ENCODE data around the gene CSNK2A3.

The CSNK2A3 gene

DNA sequence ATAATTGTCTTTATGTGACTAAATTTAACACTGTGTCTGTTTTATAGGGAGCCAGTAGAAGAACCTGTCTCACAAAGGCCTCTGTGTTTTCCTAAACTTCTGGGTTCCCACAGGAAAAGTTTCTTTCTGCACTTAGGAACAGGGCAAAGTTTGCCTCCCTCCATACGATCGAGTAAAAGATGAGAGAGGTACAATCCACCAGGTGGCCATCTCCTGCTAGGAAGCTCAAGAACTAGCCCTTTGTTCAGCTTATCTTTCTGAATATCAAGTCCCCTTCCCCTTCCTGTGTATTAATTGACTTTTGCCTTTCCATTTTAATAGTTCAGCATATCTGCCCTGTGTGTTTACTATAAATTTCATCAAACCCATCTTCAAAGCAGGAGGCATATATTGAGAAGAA is 18.0 kb downstream of the CSNK2A3 start:
- no peak for DNase-seq (ENCODE audit: low spot score)

DNA sequence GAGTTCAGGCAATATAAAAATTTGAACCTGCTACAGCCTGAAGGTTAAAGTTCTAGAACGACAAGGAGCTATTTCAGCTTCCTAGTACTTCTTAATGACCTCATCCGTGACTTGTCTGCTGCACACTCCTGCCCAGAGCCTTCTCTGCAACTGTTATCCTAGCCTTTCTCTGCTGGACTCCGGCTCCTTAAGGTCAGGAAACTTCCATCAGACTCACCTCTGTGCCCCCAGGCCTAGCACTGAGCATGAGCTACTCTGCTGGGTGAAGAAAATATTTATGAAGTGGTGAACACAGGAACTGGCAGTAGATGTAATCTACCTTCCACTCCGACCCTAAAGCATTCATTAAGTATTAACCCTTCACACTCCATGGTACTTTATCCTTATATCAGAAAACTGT is 18.4 kb downstream of the CSNK2A3 start:
- DNase-seq (ENCODE audit: low spot score): no peak

DNA sequence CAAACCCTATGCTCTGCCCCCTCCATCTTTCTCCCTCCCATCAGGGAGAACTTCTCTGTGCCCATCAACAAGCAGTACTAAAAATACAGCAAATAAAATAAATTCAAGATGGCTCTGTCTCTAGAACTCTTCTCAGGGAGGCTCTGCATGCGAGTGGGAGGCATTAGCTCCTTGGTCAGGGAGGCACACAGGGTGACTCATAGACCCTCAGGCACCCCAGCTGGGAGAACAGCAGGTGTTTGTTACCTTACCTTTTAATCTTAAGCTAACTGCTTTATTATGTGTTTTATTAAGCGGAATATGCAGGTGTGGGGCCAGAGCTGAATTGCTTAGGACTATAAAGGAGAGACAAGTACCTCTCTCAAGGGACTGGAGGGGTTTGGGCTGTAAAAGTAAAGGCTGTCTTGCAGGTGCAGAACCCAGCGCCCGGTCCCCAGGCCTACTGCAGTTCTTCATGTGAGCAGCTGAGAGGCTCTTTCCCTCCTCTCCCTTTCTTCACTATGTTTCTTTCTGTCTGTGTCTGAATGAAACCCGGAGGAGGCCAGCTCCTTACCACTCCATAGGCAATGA is 20.8 kb downstream of the CSNK2A3 start:
- no peak for DNase-seq (ENCODE audit: low spot score)

DNA sequence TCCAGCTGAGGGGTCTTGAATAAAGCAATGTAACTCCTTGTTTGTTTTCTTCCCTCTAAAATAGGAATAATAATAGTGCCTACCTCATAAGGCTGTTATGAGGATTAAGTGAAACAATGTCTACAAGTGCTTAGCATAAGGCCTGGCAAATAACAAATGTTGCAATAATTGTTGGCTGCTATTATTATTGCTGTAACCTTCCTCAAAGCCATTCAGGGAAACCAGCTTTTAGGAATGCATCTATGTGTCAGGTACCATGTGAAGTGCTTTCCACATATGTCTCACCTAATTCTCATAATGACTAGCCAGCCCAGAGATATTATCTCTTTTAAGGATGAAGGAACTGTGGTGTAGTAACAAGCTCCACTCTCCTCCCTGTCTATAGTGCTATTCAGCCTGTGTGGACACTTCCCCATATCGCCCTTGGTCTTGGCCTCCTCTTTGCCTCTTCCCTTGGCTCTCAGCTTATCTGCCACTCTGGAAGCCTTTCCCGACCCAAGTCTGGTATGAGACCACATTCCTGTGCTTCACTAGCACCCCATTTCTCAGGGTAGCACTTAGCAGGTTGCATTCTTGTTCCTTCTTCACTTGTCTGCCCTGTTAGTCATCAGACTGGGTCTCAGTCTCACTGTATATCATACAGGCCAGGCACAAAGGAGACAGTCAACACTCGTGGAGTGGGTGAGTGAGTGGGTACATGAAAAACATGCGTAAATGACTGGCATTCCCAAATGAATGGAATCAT is 23.8 kb downstream of the CSNK2A3 start:
- DNase-seq (ENCODE audit: low spot score): no peak

DNA sequence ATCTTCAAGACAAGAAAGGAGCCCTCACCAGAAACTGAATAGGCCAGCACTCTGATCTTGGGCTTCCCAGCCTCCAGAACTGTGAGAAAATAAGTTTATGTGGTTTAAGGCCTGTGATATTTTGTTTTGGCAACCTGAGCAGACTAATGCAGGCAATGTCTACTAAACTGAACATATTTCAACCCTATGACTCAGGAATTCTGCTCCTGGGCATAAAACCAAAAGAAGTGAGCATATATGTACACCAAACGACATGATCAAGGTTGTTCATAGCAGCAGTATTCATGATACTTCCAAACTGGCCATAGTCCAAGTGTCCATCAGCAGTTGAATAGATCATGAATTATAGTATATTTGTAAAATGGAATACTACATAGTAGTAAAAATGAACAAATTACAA is 29.0 kb downstream of the CSNK2A3 start:
- no peak for DNase-seq (ENCODE audit: low spot score)

DNA sequence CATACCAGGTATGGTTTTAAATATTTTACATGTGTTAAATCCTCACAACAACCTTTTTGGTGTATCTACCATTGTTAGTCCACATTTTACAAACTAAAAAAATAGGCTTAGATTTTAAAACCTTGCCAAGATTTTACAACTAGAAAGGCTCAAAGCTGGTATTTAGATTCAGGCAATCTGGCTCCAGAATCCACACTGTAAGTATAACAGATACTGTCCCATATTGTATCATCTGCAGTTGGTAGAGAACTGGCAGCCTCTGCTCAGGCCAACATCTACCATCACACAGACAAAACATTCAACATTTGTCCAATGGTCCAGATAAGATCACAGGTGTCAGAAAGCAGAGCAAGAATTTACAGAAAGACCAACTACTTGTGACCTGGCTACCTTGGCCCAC is 30.9 kb downstream of the CSNK2A3 start:
- no peak for DNase-seq (ENCODE audit: low spot score)

DNA sequence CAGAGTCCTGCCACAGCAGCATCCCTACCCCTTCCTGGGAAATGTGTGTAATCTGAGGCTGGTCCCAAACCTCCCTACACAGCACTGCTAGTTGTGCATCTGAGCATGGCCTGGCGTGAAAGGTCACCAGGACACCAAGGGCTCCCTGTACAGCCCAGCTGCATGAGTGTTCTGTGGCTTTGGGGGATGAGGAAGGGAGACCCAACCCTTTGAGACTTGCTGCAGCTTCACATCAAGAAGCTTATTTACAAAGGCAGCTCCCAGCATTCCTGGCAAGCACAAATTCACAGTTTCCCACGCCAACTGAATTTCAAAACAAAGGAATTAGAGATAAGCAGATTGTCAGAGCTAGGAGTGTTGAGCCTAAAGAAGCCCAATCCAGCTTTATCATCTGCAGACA is 32.2 kb downstream of the CSNK2A3 start:
- DNase-seq (ENCODE audit: low spot score): no peak

DNA sequence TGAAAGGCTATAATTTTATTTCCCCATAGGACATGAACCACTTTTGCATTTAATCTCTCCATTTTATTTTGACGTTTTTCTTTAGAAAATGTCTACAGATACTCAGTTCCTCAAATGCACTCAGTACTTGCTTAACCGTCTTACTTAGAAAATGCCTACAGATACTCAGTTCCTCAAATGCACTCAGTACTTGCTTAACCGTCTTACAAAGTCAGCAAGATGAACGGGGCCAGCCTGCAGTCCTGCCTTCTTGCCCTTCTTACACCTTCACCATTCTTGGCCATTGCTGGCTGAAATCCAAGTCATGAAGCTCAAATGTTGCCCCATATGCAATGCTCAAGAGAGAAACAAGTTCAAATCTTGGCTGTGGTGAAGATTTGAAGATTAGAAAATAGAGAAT is 34.1 kb downstream of the CSNK2A3 start:
- no peak for DNase-seq (ENCODE audit: low spot score)

DNA sequence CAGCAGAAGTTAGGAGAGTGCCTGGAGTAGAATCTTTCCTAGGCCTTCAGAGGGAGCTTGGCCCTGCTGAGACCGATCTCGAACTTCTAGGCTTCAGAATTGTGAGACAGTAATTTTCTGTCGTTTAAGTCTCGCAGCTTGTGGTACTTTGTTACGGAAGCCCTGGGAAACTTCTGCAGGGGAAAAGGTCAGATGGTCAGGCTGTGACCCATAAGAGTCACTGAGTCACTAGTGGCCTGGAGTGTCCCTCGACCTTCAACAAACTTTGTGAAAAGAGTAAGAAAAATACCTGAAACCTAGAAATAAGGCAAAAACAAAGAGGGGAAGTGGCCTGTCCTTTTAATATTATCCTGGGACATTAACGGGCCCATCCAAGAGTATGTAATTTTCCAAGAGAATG is 34.6 kb downstream of the CSNK2A3 start:
- no peak for DNase-seq (ENCODE audit: low spot score)

DNA sequence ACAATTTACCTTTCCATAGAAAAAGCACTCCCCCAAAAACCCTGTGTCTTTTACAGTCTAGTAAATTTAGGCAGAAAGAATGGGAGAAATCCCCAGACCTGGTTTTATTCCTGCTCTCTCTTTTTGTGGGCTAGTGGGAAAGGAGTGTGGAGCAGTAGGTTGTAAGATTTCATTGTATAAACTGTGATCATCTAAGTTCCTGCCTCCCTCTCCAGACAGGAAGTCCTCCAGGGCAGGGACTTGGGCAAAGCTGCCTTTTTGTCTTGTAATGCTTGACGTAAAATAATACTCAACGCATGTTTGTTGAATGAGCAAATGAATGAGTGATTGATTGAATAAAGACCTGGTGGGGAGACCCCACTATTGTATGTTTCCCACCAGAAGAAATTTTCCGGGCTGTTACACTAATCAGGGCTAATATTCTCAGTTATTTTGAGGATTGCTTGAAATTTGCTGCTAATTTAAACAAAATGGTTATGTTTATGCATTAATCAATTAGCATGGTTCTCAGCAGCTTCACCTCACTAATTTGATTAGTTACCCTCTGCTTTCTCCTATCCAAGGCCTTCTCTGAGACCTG is 36.3 kb downstream of the CSNK2A3 start:
- no peak for DNase-seq (ENCODE audit: low spot score)

DNA sequence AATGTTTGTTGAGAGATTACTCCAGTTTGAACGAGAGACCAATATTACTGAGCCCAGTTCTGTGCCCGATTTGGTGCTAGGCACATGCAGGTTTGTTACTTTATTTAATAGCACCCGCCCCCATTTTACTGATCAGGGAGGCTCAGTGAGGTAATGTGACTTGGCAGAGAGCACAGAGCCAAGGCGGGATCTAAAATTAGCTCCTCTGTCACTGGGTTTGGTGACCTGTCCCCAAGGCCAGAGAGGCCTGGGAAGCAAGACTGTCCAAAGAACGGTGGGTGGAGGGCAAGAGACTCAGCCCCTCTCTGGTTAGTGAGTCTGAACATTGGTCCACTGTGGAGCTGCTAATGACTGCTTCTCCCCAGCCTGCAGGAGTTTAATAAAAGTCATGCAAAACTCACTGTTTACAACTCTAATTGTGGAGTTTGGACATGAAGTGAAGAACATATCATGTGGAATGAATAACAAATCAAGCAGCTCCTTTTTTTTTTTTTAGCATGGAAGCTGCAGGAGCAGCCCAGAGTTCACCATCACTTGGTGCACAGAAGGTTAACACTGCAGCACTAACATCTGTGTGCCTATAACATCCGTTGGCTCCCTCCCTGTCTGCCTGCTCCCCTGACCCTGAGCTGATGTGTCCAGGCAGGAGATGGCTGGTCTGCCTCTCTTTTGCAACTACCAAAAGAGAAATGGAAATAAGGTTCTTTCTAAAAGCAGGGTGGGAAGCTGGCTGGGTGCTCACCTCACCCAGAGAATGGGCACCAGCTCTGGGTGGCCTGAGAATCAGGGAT is 39.0 kb downstream of the CSNK2A3 start:
- DNase-seq (ENCODE audit: low spot score): no peak

DNA sequence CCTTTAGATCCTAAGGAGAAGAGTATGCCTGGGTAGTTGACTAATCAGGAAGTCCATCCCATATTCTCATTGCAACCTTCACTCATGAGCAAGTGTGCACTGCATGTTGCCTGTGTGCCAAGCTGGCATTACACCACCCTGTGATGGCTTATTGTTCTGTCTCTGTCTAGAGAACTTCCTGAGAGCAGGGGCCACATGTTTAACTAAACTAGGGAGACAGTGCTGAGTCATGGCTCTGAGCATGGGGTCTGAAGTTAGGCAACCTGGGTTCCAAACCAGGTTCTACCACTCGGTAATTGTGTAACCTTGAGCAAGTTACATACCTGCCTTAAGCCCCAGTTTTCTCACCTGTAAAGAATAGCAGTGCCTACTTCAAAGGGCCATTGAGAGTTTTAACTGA is 39.6 kb downstream of the CSNK2A3 start:
- DNase-seq (ENCODE audit: low spot score): no peak

DNA sequence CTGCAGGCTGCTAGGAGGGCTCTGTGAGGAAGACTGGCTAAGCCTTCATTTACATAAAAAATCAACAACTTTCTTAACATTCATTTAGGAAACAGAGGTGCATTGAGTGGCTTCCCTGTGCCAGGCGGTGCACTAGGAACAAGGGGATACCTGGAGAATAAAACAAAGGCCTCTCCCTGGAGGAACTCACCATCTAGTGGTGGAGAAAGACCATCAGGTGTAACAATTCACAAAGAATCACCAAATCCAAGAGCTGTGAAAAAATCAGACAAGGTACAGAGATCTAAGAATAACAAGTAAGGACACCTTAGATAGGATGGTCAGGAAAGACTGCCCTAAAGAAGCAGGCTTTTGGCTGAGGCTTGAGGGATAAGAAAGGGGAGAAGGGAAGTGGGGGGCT is 40.3 kb downstream of the CSNK2A3 start:
- DNase-seq (ENCODE audit: low spot score): no peak

DNA sequence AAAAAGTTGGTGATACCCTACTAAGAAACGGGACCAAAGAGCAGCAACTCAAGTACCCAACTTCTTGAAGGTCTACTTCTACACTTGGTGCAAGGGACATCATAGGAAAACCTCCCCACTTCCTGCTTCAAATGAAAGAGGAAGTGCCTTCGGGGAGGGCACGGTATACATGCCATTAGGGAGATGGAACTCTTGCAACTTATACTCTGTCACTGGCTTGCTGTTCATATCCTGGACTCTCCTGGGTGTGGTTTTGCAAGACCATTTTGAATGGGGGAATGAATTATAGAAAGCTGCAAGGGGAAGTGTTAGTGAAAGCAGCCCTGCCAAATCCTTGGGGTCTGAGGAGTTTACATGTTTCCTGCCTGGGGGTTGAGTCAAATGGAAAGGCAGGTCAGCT is 41.9 kb downstream of the CSNK2A3 start:
- no peak for DNase-seq (ENCODE audit: low spot score)

DNA sequence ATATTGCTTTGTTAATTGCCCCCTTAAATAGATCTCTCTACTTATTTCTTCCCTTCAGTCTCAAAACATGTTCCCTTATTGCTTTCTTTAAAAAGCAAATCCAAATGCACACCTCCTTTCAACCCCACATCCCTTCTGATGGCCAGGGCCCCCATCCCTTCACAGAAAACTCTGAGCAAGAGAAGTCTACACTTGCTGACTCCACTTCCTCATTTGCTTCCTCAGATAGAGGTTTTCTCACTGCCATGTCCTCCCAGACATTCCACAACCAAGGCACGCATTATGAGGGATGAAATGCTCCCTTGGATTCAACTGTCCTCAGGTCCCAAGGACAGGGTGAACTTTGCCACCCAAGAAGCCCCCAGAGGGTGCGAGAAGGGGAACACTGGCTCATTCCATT is 43.1 kb downstream of the CSNK2A3 start:
- DNase-seq (ENCODE audit: low spot score): no peak

DNA sequence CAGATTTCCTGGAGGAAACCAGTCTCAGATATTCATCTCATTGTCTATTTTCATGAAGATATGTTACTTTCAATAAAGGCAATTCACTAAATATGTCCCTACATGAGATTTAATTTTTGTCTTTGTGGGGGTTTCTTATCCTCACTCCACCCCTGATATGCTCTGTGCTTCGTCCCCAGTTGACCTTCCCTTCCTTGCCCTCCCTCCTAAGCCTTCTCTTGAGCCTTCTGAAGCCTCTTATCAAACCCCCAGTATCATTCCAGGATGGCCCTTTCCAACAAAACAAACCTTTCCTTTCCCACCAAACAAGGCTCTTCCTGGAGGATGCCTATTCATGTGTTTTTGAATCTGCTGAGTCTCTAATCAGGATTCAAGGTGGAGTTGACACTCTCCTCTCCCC is 44.8 kb downstream of the CSNK2A3 start:
- no peak for DNase-seq (ENCODE audit: low spot score)

DNA sequence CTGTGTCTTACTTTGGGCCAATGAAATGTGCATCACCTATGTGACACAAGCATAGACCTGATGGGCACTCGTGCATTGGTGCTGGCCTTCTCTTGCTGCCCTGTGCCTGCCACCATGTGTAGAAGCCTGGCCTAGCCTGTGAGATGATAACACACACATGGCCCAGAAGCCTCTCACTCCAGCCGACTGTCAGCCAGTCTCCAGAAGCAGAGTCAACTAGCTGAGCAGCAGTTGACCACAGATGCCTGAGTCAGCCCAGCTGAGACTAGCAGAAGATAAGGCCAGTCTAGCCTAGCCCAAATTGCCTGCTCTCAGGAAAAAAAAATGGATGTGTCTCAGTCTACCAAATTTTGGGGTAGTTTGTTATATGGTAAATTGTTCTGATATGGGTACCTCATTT is 46.2 kb downstream of the CSNK2A3 start:
- DNase-seq (ENCODE audit: low spot score): no peak

DNA sequence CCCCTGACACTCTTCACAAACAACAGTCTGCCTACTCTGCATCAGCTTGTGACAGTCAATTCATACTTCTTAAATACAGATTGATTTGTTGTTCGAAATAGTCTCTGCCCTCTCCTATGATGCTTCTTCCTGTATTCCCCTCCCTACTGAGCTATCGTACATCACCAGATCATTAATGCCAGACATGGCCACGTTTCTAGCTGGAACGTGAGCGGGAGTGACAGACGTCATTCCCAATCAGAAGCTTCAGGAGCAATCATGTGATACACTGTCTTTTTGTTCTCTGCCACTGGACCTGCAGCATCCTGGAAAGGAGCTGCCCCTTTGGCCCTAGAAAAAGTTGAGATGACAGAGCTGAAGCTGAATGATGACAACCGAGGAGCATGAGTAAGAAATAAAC is 48.5 kb downstream of the CSNK2A3 start:
- no peak for DNase-seq (ENCODE audit: low spot score)

DNA sequence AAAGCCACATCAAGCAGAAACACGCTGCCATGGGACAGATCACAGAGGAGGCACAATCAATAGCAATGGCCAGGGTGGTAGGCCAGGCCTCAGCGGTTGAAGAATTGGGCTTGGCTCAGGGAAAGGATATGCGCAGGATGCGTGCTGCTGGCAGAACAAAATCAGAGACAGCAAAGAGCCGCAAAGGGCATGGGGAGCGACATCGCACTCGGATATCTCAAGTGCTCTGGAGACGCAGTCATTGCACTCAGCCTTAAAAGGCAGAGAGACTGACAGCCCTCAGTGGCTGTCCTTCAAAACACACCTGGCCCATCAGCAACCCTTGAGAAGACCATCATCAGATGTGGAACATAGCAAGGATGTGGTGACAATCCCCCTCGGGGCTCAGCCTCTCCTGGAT is 50.5 kb downstream of the CSNK2A3 start:
- DNase-seq (ENCODE audit: low spot score): no peak
